K562 (cell line): ENCODE data around the gene MRTFB.

Experiments
- CTCF ChIP-seq, 3 experiments: IDR thresholded peaks in 2 of 3; conservative IDR thresholded peaks in 1 of 3; 2 replicates each; pipeline ENCODE4 v1.5.1; 2011 to 2012; ENCODE audit warnings: low read length in 3 of 3, mild to moderate bottlenecking in 3 of 3, control low read depth in 2 of 3, improper control_type of control experiment in 1 of 3, inconsistent platforms in 1 of 3, low read depth in 1 of 3, mixed read lengths in 1 of 3, moderate library complexity in 1 of 3; ENCODE audit not compliant: insufficient read depth in 2 of 3
- TFAP4 ChIP-seq: sonication (generic); formaldehyde crosslinking; IDR thresholded peaks from 2 replicates; pipeline ENCODE4 v1.8.0; 2022; ENCODE audit warnings: missing genetic modification reagents, mild to moderate bottlenecking, moderate library complexity, borderline replicate concordance

- TF ChIP-seq CTCF (IDR thresholded peaks at IDR 0.05 in 2 of 3, conservative IDR thresholded peaks at IDR 0.05 in 1 of 3; ENCODE audit: insufficient read depth in 2 of 3, low read depth in 1 of 3, low read length in 3 of 3) (no peak), TFAP4 (CRISPR knock-in tag) (no peak)
These were observed 14.1 kb upstream of the MRTFB start for GRCh38 chr16:14056970-14057369.
